Nephron progenitor cell (in vitro differentiated cells): Measurements from ENCODE around the gene CPXM2.
A peak's percentile ranks its signal among the peaks of the same experiment; 100 is the strongest.

ENCODE experiments used
- DNase-seq: peaks from one replicate; pipeline ENCODE4 v3.0.0; 2021
- H3K27ac Mint-ChIP-seq: 2 replicates; pipeline ENCODE4 v1.8.0; 2021; ENCODE audit warnings: mild to moderate bottlenecking, moderate library complexity, mixed read lengths
- H3K27me3 Mint-ChIP-seq: 2 replicates; pipeline ENCODE4 v1.8.0; 2021; ENCODE audit warnings: mild to moderate bottlenecking, low read depth, mixed read lengths; ENCODE audit not compliant: poor library complexity
- H3K36me3 Mint-ChIP-seq: 2 replicates; pipeline ENCODE4 v1.8.0; 2021; ENCODE audit warnings: low read depth, mixed read lengths
- H3K4me1 Mint-ChIP-seq: 2 replicates; pipeline ENCODE4 v1.8.0; 2021; ENCODE audit warnings: mixed read lengths
- H3K4me3 Mint-ChIP-seq: 2 replicates; pipeline ENCODE4 v1.8.0; 2021; ENCODE audit warnings: mild to moderate bottlenecking, moderate library complexity, mixed read lengths
- H3K9me3 Mint-ChIP-seq: 2 replicates; pipeline ENCODE4 v1.8.0; 2021; ENCODE audit warnings: mild to moderate bottlenecking, moderate library complexity, mixed read lengths
- CTCF ChIP-seq: fragments of 200-600 bp; sonication (generic); IDR thresholded peaks from 2 replicates; pipeline ENCODE4 v1.5.0; 2021; ENCODE audit warnings: antibody characterized with exemption

The CPXM2 gene

GRCh38 chr10:123748711-123749110 is 142.9 kb downstream of the CPXM2 start:
- Mint-ChIP-seq H3K4me3 (no peak overlapping the region), H3K36me3 (no peaks in the 10 kb centered on the region), H3K9me3 (peaks cover 10% of the 10 kb centered on the region), H3K27ac (no peak overlapping the region), H3K27me3 (peaks cover 17% of the 10 kb centered on the region), H3K4me1 (peaks cover 31% of the 10 kb centered on the region)
- peak; percentile 44 for DNase-seq
- no peak for TF ChIP-seq CTCF

GRCh38 chr10:123747426-123747825 is 144.2 kb downstream of the CPXM2 start:
- no peak overlapping the region for H3K4me3 Mint-ChIP-seq
- peaks cover 40% of the 10 kb centered on the region for H3K4me1 Mint-ChIP-seq
- TF ChIP-seq CTCF: no peak
- H3K27me3 Mint-ChIP-seq: peaks cover 12% of the 10 kb centered on the region
- H3K36me3 Mint-ChIP-seq: no peaks in the 10 kb centered on the region
- DNase-seq: no peak
- no peak overlapping the region for H3K27ac Mint-ChIP-seq
- peaks cover 10% of the 10 kb centered on the region for H3K9me3 Mint-ChIP-seq

- peaks cover 10% of the 10 kb centered on the region for H3K9me3 Mint-ChIP-seq
- DNase-seq: no peak
- no peak overlapping the region for H3K27ac Mint-ChIP-seq
- peaks cover 13% of the 10 kb centered on the region for H3K27me3 Mint-ChIP-seq
- peaks cover 40% of the 10 kb centered on the region for H3K4me1 Mint-ChIP-seq
- H3K4me3 Mint-ChIP-seq: no peak overlapping the region
- H3K36me3 Mint-ChIP-seq: no peaks in the 10 kb centered on the region
- no peak for TF ChIP-seq CTCF
Measured at GRCh38 chr10:123746942-123747341, 144.7 kb downstream of the CPXM2 start.

GRCh38 chr10:123746520-123746919 is 145.1 kb downstream of the CPXM2 start:
- Mint-ChIP-seq H3K4me1 (peaks cover 40% of the 10 kb centered on the region), H3K27ac (no peak overlapping the region), H3K4me3 (no peak overlapping the region), H3K27me3 (peaks cover 16% of the 10 kb centered on the region), H3K9me3 (peaks cover 10% of the 10 kb centered on the region), H3K36me3 (no peaks in the 10 kb centered on the region)
- no peak for TF ChIP-seq CTCF
- DNase-seq: no peak

- DNase-seq: no peak
- H3K36me3 Mint-ChIP-seq: no peaks in the 10 kb centered on the region
- H3K4me3 Mint-ChIP-seq: no peak overlapping the region
Measured at GRCh38 chr10:123746061-123746460, 145.5 kb downstream of the CPXM2 start.

More at GRCh38 chr10:123746061-123746460, 145.5 kb downstream of the CPXM2 start:
- Mint-ChIP-seq H3K9me3 (peaks cover 9% of the 10 kb centered on the region), H3K4me1 (peaks cover 40% of the 10 kb centered on the region), H3K27me3 (peaks cover 16% of the 10 kb centered on the region), H3K27ac (no peak overlapping the region)
- TF ChIP-seq CTCF: no peak
